Pancreas (tissue), 10 donors: ENCODE data around the gene LRP5. TPM values are rescaled to one million over a fixed set of nuclear protein-coding genes. Genes with fewer than 3 reads are reported as not detected.

Experiments
- ATAC-seq, 4 donors: fragments of 200-7000 bp; cut with Tn5 transposase; one replicate each; pipeline versions ENCODE4 v1.8.0 to v1.9.1; 2020; ENCODE audit warnings: mild to moderate bottlenecking in 4 of 4, moderate library complexity in 4 of 4
- DNase-seq, 6 donors: peaks; one replicate each; pipeline ENCODE4 v3.0.0-alpha.2; 2020
- FAIRE-seq: peaks from 2 replicates; lab custom pipeline; 2012; peaks lifted over from hg19 to GRCh38; lab: Jason Lieb, UNC
- H3K27ac ChIP-seq, 4 donors: fragments of 200-600 bp; sonication (generic); 1 replicate in 3 of 4; 2 replicates in 1 of 4; pipeline versions ENCODE4 v1.5.0 to v1.8.0; 2020
- H3K27me3 ChIP-seq, 4 donors: fragments of 200-600 bp; one replicate each; pipeline ENCODE4 v1.8.0; 2021
- H3K36me3 ChIP-seq, 3 donors: fragments of 200-600 bp; sonication (generic) in 1 of 3; one replicate each; pipeline versions ENCODE4 v1.5.0 to v1.8.0; 2020 to 2021
- H3K4me1 ChIP-seq, 3 donors: fragments of 200-600 bp; one replicate each; pipeline ENCODE4 v1.8.0; 2021
- H3K4me3 ChIP-seq, 4 donors: fragments of 200-600 bp; sonication (generic) in 2 of 4; one replicate each; pipeline versions ENCODE4 v1.5.0 to v1.8.0; 2020 to 2021
- H3K9me3 ChIP-seq, 4 donors: fragments of 200-600 bp; one replicate each; pipeline ENCODE4 v1.8.0; 2021
- WGBS, 2 donors: extraction: QIAGEN DNeasy Blood & Tissue Kit; methylation state at CpG; one replicate each; pipeline ENCODE4 v1.1.7; 2013; 5-methylcytosine and 5-hydroxymethylcytosine counted together
- intact Hi-C, 3 donors: fragments of 100-400 bp; cut with DNase I; formaldehyde crosslinking; loops; one replicate each; pipeline versions ENCODE4 v1.11.1 to v1.14.2; 2022
- polyA plus RNA-seq, 2 donors: library from polyadenylated mRNA; stranded (reverse); fragments of 200-250 nt; gene quantifications; one replicate each; pipeline ENCODE4 v1.2.3, GENCODE V29; 2013
- total RNA-seq, 6 donors: library from RNA; stranded (reverse); fragmentation: NEBNext Ultra II Directional in 4 of 6; extraction: Animal tissue kit (Norgen Biotek cat#: 25700) in 4 of 6; gene quantifications; one replicate each; pipeline versions ENCODE4 v1.2.1 to v1.2.4, GENCODE V29; 2021 to 2023
- TF ChIP-seq, protein P1 (sequence below), 4 donors: fragments of 200-600 bp; sonication (generic) in 3 of 4; IDR thresholded peaks; one replicate each; pipeline versions ENCODE4 v1.5.0 to v1.8.0; 2021; ENCODE audit warnings: antibody characterized with exemption in 4 of 4
- donor health status: healthy with polysubstance abuse.
- donor health status: DM: no; HTN: no; CAD: no; lungs with moderate emphysema.
- donor health status: DM: no; HTN: no; CAD: no.
- donor health status: control.
- donor health status: control.
- donor health status: Bipolar disorder and iron deficiency.
- donor health status: DM: yes; HTN: yes; CAD: no.
- donor health status: DM: no; HTN: no; CAD: no.
- donor health status: DM: no; HTN: no; CAD: no.
- donor health status: DM: yes; HTN: yes; CAD: no.

LRP5 gene
- total and polyA plus RNA-seq, 8 donors = 27.4 to 62.8 (median 32.5) TPM

- Histone ChIP-seq H3K36me3 (no peaks in the 10 kb centered on the region), H3K4me3 (no peak overlapping the region), H3K9me3 (no peaks in the 10 kb centered on the region), H3K4me1 (peaks cover 0 to 26% (median 15%) of the 10 kb centered on the region in 3 donors), H3K27ac (peak overlapping the region in 1 of 4 donors; percentile 8), H3K27me3 (no peaks in the 10 kb centered on the region)
- DNase-seq (no peak), FAIRE-seq (no peak), ATAC-seq (no peak)
- TF ChIP-seq, protein P1, sequence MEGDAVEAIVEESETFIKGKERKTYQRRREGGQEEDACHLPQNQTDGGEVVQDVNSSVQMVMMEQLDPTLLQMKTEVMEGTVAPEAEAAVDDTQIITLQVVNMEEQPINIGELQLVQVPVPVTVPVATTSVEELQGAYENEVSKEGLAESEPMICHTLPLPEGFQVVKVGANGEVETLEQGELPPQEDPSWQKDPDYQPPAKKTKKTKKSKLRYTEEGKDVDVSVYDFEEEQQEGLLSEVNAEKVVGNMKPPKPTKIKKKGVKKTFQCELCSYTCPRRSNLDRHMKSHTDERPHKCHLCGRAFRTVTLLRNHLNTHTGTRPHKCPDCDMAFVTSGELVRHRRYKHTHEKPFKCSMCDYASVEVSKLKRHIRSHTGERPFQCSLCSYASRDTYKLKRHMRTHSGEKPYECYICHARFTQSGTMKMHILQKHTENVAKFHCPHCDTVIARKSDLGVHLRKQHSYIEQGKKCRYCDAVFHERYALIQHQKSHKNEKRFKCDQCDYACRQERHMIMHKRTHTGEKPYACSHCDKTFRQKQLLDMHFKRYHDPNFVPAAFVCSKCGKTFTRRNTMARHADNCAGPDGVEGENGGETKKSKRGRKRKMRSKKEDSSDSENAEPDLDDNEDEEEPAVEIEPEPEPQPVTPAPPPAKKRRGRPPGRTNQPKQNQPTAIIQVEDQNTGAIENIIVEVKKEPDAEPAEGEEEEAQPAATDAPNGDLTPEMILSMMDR (IDR thresholded peaks at IDR 0.05) = no peak
- 92 to 96% methylated on average over 13 of the region's 13 CpGs for WGBS, 2 donors
- intact Hi-C loops = no loop called here
Observed at GRCh38 chr11:68375337-68375736, 62.9 kb downstream of the LRP5 start.

GRCh38 chr11:68375766-68376165 is 63.4 kb downstream of the LRP5 start:
- Histone ChIP-seq H3K4me3 (no peak overlapping the region), H3K27ac (no peak overlapping the region), H3K36me3 (no peaks in the 10 kb centered on the region), H3K9me3 (no peaks in the 10 kb centered on the region), H3K27me3 (no peaks in the 10 kb centered on the region), H3K4me1 (peaks cover 0 to 28% (median 15%) of the 10 kb centered on the region in 3 donors)
- ATAC-seq (no peak), FAIRE-seq (no peak), DNase-seq (no peak)
- TF ChIP-seq, protein P1 (IDR thresholded peaks at IDR 0.05) = no peak
- intact Hi-C loops = no loop called here
- WGBS, 2 donors = 91 to 93% methylated on average over 14 of the region's 14 CpGs

DNA sequence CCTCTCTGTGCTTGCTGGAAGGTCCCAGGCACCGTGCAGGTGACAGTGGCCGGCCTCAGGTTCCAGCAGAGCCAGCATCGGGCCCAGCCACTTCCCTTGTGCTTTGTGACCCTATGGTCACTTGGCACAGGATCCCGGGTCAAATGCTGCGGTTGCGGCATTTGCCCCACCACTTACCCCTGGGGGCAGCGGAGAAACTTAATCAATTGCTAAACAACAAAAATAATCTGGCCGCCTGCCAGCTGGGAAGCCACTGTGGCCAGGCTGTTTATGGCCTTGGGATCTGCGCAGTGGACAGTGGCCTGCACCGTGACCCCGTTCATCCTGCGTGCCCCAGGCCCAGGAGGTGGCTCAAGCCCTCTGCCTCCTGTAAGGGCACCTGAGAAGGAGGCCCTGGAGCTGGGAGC is 65.0 kb downstream of the LRP5 start:
- FAIRE-seq (no peak), ATAC-seq (no peak), DNase-seq (peak in 1 of 6 donors; percentile 74)
- no peaks in the 10 kb centered on the region for H3K27me3 ChIP-seq
- H3K36me3 ChIP-seq = no peaks in the 10 kb centered on the region
- 59 to 61% methylated on average over 12 of the region's 12 CpGs for WGBS, 2 donors
- peaks cover 0 to 29% (median 15%) of the 10 kb centered on the region in 3 donors for H3K4me1 ChIP-seq
- H3K4me3 ChIP-seq = no peak overlapping the region
- intact Hi-C loops = no loop called here
- no peaks in the 10 kb centered on the region for H3K9me3 ChIP-seq
- TF ChIP-seq, protein P1 (IDR thresholded peaks at IDR 0.05) = no peak
- no peak overlapping the region for H3K27ac ChIP-seq

GRCh38 chr11:68379206-68379605 is 66.8 kb downstream of the LRP5 start:
- H3K36me3 ChIP-seq = no peaks in the 10 kb centered on the region
- 75 to 76% methylated on average over 11 of the region's 11 CpGs for WGBS, 2 donors

More at GRCh38 chr11:68379206-68379605, 66.8 kb downstream of the LRP5 start:
- DNase-seq = no peak
- Histone ChIP-seq H3K4me3 (no peak overlapping the region), H3K27me3 (no peaks in the 10 kb centered on the region), H3K9me3 (no peaks in the 10 kb centered on the region), H3K4me1 (peaks cover 0 to 23% (median 10%) of the 10 kb centered on the region in 3 donors), H3K27ac (peak overlapping the region in 1 of 4 donors; percentile 2)
- intact Hi-C loops = no loop called here
- no peak for ATAC-seq
- TF ChIP-seq, protein P1 (IDR thresholded peaks at IDR 0.05) = no peak
- FAIRE-seq = no peak
